WTC11 (cell line): ENCODE data around the gene FGF8. TPM values are rescaled to one million over a fixed set of nuclear protein-coding genes. Genes with fewer than 3 reads are reported as not detected.

Source experiments
- AR ChIP-seq: fragments of 250-450 bp; sonication (Bioruptor Pico); IDR thresholded peaks from 2 replicates; pipeline ENCODE4 v1.9.0; 2021; ENCODE audit warnings: mild to moderate bottlenecking
- ERG ChIP-seq: fragments of 250-450 bp; sonication (Bioruptor Pico); IDR thresholded peaks from 2 replicates; pipeline ENCODE4 v1.8.0; 2021; ENCODE audit warnings: mild to moderate bottlenecking
- FOXJ3 ChIP-seq: sonication (generic); formaldehyde crosslinking; IDR thresholded peaks from 2 replicates; pipeline ENCODE4 v1.9.0; 2021; ENCODE audit warnings: missing genetic modification reagents, mild to moderate bottlenecking, borderline replicate concordance
- GRHL2 ChIP-seq: fragments of 250-450 bp; sonication (Bioruptor Pico); IDR thresholded peaks from 2 replicates; pipeline ENCODE4 v1.8.0; 2022; ENCODE audit warnings: mild to moderate bottlenecking, moderate library complexity; ENCODE audit not compliant: insufficient replicate concordance, severe bottlenecking
- HMGA2 ChIP-seq: fragments of 250-450 bp; sonication (Bioruptor Pico); IDR thresholded peaks from 2 replicates; pipeline ENCODE4 v1.4.0; 2021; ENCODE audit warnings: mild to moderate bottlenecking, moderate library complexity
- MYBL2 ChIP-seq: sonication (generic); formaldehyde crosslinking; IDR thresholded peaks from 2 replicates; pipeline ENCODE4 v1.8.1; 2023; ENCODE audit warnings: mild to moderate bottlenecking, moderate library complexity, missing genetic modification reagents
- NFE2L1 ChIP-seq: sonication (generic); formaldehyde crosslinking; IDR thresholded peaks from 2 replicates; pipeline ENCODE4 v1.8.1; 2023; ENCODE audit warnings: missing genetic modification reagents
- NFYB ChIP-seq: sonication (generic); formaldehyde crosslinking; conservative IDR thresholded peaks from 2 replicates; pipeline ENCODE4 v1.8.0; 2022; ENCODE audit warnings: low read depth, missing genetic modification reagents
- OVOL2 ChIP-seq: fragments of 250-450 bp; sonication (Bioruptor Pico); IDR thresholded peaks from 2 replicates; pipeline ENCODE4 v1.9.0; 2021; ENCODE audit warnings: mild to moderate bottlenecking, borderline replicate concordance
- SMAD4 ChIP-seq: sonication (generic); formaldehyde crosslinking; IDR thresholded peaks from 2 replicates; pipeline ENCODE4 v1.8.0; 2022; ENCODE audit warnings: mild to moderate bottlenecking, missing genetic modification reagents
- TCF7 ChIP-seq: sonication (generic); formaldehyde crosslinking; IDR thresholded peaks from 2 replicates; pipeline ENCODE4 v1.8.0; 2022; ENCODE audit warnings: mild to moderate bottlenecking, low read depth, missing genetic modification reagents, moderate library complexity
- USF1 ChIP-seq: sonication (generic); formaldehyde crosslinking; IDR thresholded peaks from 2 replicates; pipeline ENCODE4 v1.8.0; 2022; ENCODE audit warnings: mild to moderate bottlenecking, missing genetic modification reagents
- ZNF263 ChIP-seq: sonication (generic); formaldehyde crosslinking; IDR thresholded peaks from 2 replicates; pipeline ENCODE4 v1.8.1; 2022; ENCODE audit warnings: low read depth, mild to moderate bottlenecking, moderate library complexity, missing genetic modification reagents
- ZNF396 ChIP-seq: fragments of 250-450 bp; sonication (Bioruptor Pico); IDR thresholded peaks from 2 replicates; pipeline ENCODE4 v1.8.0; 2021; ENCODE audit warnings: mild to moderate bottlenecking, moderate library complexity, borderline replicate concordance
- ZNF416 ChIP-seq: fragments of 250-450 bp; sonication (Bioruptor Pico); IDR thresholded peaks from 2 replicates; pipeline ENCODE4 v1.9.0; 2021; ENCODE audit warnings: mild to moderate bottlenecking, inconsistent platforms
- ZNF425 ChIP-seq: fragments of 250-450 bp; sonication (Bioruptor Pico); conservative IDR thresholded peaks from 2 replicates; pipeline ENCODE4 v1.9.0; 2021; ENCODE audit warnings: mild to moderate bottlenecking
- ZNF512 ChIP-seq: sonication (generic); formaldehyde crosslinking; IDR thresholded peaks from 2 replicates; pipeline ENCODE4 v1.8.1; 2022; ENCODE audit warnings: missing genetic modification reagents, borderline replicate concordance
- total RNA-seq: library from RNA; stranded (reverse); gene quantifications from 3 replicates; pipeline ENCODE4 v1.2.3, GENCODE V29; 2021
- TF ChIP-seq, protein P1 (sequence below): fragments of 250-450 bp; sonication (Bioruptor Pico); IDR thresholded peaks from 2 replicates; pipeline ENCODE4 v1.9.0; 2021; ENCODE audit warnings: moderate library complexity, mild to moderate bottlenecking, inconsistent platforms, borderline replicate concordance
- TF ChIP-seq, protein P2 (sequence below): sonication (generic); formaldehyde crosslinking; conservative IDR thresholded peaks from 2 replicates; pipeline ENCODE4 v1.8.1; 2022; ENCODE audit warnings: mild to moderate bottlenecking, missing genetic modification reagents
- TF ChIP-seq, protein P3 (sequence below): fragments of 250-450 bp; sonication (Bioruptor Pico); IDR thresholded peaks from 2 replicates; pipeline ENCODE4 v1.9.0; 2021; ENCODE audit warnings: mild to moderate bottlenecking
- TF ChIP-seq, protein P4 (sequence below): sonication (generic); formaldehyde crosslinking; IDR thresholded peaks from 2 replicates; pipeline ENCODE4 v1.8.1; 2023; ENCODE audit warnings: mild to moderate bottlenecking, missing genetic modification reagents
- TF ChIP-seq, protein P5 (sequence below): sonication (generic); formaldehyde crosslinking; IDR thresholded peaks from 2 replicates; pipeline ENCODE4 v1.8.1; 2023; ENCODE audit warnings: mild to moderate bottlenecking, missing genetic modification reagents, borderline replicate concordance

Gene FGF8
- total RNA-seq, 1 experiment from 2014 or later = 28.9 TPM

DNA sequence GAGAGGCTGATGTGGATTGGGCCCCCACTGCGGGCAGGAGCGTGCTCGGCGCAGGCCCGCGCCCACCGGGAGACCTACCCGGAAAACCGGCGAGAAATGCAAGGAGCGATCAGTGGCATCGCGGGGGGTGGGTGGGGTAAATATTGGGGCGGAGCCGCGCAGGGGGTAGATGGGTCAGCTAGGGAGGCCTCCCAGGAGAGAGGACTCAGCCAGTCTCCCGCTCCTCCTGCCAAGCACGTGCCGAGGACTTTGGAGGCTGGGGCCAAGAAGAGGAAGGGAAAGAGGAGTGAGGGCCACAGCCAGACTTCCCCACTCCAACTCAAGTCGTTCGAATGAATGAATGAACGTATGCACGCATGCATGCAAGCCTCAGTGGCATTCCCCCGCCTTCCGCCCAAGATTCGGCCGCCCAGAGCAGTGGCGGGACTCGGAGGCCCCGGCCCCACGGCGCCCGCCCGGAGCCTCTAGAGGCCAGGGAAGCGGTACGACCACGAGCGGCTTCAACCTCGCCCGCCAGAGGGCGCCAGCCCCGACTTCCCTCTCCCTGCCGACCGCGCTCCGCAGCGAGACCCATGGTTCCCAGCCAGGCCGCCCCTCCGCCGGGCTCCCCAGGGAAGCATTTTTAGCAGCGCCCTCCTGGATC is 3.8 kb upstream of the FGF8 start (continued):
- no peak for TF ChIP-seq GRHL2 (CRISPR knock-in tag)
- no peak for TF ChIP-seq ZNF416 (CRISPR knock-in tag)
- no peak for TF ChIP-seq ZNF425 (CRISPR knock-in tag)
- 0 out of 2 replicates have a peak, but pooled peaks have one; percentile 43 for TF ChIP-seq MYBL2
- TF ChIP-seq ERG (CRISPR knock-in tag) = peak; percentile 23; the same call in 1 of the 2 replicates
- no peak for TF ChIP-seq ZNF396 (CRISPR knock-in tag)
- no peak for TF ChIP-seq ZNF512
- no peak for TF ChIP-seq AR (CRISPR knock-in tag)
- no peak for TF ChIP-seq HMGA2 (CRISPR knock-in tag)
- TF ChIP-seq TCF7 (CRISPR knock-in tag) = no peak
- TF ChIP-seq, protein P1, sequence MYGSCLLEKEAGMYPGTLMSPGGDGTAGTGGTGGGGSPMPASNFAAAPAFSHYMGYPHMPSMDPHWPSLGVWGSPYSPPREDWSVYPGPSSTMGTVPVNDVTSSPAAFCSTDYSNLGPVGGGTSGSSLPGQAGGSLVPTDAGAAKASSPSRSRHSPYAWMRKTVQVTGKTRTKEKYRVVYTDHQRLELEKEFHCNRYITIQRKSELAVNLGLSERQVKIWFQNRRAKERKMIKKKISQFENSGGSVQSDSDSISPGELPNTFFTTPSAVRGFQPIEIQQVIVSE (CRISPR knock-in tag) = no peak
- no peak for TF ChIP-seq NFYB (CRISPR knock-in tag)
- TF ChIP-seq, protein P2, sequence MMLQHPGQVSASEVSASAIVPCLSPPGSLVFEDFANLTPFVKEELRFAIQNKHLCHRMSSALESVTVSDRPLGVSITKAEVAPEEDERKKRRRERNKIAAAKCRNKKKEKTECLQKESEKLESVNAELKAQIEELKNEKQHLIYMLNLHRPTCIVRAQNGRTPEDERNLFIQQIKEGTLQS (CRISPR knock-in tag) = no peak
- TF ChIP-seq, protein P3, sequence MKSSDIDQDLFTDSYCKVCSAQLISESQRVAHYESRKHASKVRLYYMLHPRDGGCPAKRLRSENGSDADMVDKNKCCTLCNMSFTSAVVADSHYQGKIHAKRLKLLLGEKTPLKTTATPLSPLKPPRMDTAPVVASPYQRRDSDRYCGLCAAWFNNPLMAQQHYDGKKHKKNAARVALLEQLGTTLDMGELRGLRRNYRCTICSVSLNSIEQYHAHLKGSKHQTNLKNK = no peak
- no peak; the same call in none of the 2 replicates for TF ChIP-seq NFE2L1 (CRISPR knock-in tag)
- TF ChIP-seq USF1 (CRISPR knock-in tag) = no peak
- peak; percentile 84 for TF ChIP-seq ZNF263 (CRISPR knock-in tag)
- TF ChIP-seq SMAD4 (CRISPR knock-in tag) = no peak
- TF ChIP-seq, protein P4, sequence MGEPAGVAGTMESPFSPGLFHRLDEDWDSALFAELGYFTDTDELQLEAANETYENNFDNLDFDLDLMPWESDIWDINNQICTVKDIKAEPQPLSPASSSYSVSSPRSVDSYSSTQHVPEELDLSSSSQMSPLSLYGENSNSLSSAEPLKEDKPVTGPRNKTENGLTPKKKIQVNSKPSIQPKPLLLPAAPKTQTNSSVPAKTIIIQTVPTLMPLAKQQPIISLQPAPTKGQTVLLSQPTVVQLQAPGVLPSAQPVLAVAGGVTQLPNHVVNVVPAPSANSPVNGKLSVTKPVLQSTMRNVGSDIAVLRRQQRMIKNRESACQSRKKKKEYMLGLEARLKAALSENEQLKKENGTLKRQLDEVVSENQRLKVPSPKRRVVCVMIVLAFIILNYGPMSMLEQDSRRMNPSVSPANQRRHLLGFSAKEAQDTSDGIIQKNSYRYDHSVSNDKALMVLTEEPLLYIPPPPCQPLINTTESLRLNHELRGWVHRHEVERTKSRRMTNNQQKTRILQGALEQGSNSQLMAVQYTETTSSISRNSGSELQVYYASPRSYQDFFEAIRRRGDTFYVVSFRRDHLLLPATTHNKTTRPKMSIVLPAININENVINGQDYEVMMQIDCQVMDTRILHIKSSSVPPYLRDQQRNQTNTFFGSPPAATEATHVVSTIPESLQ (CRISPR knock-in tag) = no peak
- TF ChIP-seq OVOL2 (CRISPR knock-in tag) = no peak
- TF ChIP-seq, protein P5, sequence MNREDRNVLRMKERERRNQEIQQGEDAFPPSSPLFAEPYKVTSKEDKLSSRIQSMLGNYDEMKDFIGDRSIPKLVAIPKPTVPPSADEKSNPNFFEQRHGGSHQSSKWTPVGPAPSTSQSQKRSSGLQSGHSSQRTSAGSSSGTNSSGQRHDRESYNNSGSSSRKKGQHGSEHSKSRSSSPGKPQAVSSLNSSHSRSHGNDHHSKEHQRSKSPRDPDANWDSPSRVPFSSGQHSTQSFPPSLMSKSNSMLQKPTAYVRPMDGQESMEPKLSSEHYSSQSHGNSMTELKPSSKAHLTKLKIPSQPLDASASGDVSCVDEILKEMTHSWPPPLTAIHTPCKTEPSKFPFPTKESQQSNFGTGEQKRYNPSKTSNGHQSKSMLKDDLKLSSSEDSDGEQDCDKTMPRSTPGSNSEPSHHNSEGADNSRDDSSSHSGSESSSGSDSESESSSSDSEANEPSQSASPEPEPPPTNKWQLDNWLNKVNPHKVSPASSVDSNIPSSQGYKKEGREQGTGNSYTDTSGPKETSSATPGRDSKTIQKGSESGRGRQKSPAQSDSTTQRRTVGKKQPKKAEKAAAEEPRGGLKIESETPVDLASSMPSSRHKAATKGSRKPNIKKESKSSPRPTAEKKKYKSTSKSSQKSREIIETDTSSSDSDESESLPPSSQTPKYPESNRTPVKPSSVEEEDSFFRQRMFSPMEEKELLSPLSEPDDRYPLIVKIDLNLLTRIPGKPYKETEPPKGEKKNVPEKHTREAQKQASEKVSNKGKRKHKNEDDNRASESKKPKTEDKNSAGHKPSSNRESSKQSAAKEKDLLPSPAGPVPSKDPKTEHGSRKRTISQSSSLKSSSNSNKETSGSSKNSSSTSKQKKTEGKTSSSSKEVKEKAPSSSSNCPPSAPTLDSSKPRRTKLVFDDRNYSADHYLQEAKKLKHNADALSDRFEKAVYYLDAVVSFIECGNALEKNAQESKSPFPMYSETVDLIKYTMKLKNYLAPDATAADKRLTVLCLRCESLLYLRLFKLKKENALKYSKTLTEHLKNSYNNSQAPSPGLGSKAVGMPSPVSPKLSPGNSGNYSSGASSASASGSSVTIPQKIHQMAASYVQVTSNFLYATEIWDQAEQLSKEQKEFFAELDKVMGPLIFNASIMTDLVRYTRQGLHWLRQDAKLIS (CRISPR knock-in tag) = no peak
- TF ChIP-seq FOXJ3 (CRISPR knock-in tag) = no peak
